Measurements from ENCODE around the gene TSPAN9.

The TSPAN9 gene

DNA sequence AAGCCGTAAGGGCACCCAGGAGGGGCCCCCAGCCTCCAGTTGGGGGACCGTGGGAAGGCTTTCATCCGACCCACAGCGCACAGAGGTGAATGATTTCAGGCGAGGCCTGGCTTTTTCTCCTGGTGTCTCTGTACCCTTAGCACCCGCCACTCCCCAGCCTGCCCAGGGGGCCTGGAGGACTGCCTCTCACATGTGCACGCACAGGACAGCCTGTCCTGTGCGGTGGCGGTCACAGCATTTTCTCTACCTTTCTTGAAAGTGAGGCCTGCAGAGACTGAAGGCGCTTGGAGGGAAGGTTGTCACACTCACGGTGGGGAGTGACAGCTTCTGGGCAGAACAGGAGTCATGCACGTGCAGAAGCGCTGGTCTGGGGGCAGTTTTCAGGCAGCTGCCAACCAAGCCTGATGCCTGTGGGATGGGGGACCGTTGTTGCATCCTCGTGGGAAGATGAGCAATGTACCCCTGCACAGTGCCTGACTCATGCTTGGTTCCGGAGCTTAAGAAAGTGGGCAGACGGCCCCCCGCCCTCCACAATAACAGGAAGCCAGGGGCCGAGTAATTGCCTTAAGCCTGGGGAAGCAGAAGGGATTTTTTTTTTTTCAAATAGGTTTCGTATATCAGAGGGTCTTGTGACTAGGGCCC is 148.1 kb downstream of the TSPAN9 start:
- DNase-seq (ENCODE audit: low read depth), result peak; percentile 47

DNA sequence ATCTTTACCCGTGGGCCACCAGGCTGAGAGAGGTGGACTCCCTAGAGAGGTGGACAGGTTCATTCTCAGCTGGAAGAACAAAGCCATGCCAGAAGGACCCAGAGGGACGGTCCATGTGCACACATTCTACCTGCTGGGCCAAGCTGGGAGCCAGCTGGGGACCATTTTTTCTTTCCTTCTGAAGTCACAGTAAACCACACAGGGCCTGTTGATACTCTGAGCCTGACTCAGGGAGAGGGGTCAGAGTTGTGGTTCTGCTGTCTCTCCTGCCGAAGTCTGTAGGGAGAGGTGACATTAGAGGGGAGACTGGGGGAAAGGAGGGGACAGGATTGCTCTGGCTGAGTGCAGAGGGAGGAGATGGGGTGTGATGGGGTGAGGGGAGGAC is 148.6 kb downstream of the TSPAN9 start:
- DNase-seq (ENCODE audit: low read depth), result no peak

DNA sequence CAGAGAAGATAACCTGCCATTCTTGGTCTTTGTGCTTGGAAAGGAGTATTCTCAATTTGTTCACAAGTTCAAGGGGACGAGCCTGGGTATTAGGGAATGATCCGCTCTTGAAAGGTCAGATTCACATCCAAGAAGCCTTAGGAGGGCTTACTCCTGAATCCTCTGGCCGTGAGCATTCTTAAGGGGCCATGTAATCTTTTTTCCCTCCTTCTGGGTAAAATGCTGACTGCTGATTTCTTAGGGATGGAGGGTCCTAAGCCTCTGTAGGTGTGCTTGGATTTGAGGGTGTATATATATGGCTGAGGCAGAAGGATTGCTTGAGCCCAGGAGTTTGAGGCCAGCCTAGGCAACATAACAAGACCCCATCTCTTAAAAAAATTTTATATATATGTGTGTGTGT is 149.1 kb downstream of the TSPAN9 start:
- no peak for DNase-seq (ENCODE audit: low read depth)

DNA sequence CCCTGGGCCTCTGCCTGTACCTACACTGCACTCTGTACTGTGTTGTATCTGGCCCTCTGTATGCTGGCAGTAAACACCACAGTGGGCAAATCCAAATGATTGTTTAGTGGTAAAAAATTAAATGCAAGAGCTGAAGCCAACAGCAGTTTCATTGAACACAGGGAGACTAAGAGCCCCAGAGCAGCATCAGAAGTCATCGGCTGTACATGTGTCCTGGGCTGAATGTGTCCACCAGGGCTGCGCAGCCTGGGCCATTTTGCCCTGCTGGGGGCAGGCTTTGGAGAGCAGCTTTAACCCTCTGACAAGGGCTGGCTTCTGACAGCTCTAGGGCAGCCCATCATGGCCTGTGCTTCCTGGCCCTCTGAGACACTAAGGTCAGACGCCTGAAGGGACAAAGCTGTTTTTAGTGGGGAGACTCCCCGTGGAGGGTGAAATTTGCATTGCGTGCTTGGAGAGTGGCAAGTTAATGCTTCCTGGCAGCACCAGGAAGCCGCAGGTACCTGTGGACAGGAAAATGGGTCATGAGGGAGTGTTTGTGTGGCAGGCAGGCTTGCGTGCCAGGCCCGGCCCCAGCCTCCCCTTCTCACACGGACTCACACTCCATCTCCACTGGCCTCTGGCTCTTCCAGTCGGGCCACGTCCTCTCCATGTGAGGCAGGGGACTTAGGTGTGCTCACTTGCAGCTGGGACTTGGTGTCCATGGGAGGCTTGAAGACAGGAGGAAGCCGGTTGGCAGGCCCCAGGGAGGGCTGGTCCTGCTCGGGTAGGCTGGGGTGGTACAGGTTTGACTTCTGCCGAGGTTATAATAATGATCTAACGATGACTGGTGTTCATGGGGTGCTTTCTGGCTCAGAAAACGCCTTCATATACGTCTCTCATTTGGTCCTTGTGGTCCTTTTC is 150.1 kb downstream of the TSPAN9 start:
- no peak for DNase-seq (ENCODE audit: low read depth)

DNA sequence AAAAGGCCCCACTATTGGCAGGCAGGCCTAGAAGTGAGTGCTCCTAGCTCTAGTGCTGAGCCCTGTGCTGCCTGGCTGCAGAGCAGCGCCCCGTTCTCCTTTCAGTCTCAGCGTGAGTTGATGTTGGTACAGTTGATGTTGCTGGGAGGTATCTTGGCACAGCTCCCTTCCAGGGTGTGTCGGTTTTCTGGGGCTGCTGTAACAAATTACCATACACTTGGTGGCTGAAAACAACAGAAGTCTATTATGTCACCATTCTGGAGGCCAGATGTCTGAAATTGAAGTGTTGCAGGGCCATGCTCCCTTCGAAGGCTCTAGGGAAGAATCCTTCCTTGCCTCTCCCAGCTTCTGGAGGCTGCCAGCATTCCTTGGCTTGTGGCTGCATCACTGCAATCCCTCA is 151.4 kb downstream of the TSPAN9 start:
- no peak for DNase-seq (ENCODE audit: low read depth)

- no peak for DNase-seq (ENCODE audit: low read depth)
These were observed 152.4 kb downstream of the TSPAN9 start for GRCh38 chr12:3229577-3229976.

DNA sequence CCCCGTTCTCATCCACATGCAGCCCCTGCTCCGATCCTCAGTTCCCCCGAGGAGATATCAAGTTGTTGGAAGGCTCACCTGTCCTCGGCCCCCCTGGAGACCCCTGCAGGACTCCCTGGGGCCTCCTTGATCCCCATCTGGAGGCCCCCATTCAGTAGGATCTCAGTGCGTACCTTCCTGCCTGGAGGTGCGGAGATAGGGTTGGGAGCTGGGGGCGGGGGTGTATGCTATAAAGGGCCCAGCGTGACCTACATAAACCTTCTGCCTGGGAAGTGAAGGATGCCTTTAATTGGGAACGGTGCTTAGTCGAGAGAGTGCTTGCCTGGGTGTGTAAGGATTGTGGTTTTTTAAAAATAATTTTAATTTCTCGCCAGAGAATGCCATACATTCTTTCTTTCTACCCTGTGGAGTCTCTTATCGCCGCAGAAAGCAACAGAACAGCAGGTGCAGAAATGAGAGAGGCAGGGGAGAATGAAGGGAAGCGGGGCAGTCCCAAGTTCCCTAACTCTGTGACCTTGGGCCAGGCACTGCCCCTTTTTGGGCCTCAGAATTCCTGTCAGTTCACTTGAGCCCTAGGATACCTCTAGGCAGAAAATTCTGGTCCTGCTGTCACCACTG is 153.7 kb downstream of the TSPAN9 start:
- no peak for DNase-seq (ENCODE audit: low read depth)

GRCh38 chr12:3231399-3231876 is 154.3 kb downstream of the TSPAN9 start:
- no peak for DNase-seq (ENCODE audit: low read depth)

- no peak for DNase-seq (ENCODE audit: low read depth)
These were observed 156.6 kb downstream of the TSPAN9 start for GRCh38 chr12:3233797-3234196.

GRCh38 chr12:3236345-3237187 is 159.4 kb downstream of the TSPAN9 start:
- DNase-seq (ENCODE audit: low read depth), result peak; percentile 31

GRCh38 chr12:3238196-3238595 is 161.0 kb downstream of the TSPAN9 start:
- no peak for DNase-seq (ENCODE audit: low read depth)

- DNase-seq (ENCODE audit: low read depth), result no peak
These were observed 164.4 kb downstream of the TSPAN9 start for GRCh38 chr12:3241621-3242020.

DNA sequence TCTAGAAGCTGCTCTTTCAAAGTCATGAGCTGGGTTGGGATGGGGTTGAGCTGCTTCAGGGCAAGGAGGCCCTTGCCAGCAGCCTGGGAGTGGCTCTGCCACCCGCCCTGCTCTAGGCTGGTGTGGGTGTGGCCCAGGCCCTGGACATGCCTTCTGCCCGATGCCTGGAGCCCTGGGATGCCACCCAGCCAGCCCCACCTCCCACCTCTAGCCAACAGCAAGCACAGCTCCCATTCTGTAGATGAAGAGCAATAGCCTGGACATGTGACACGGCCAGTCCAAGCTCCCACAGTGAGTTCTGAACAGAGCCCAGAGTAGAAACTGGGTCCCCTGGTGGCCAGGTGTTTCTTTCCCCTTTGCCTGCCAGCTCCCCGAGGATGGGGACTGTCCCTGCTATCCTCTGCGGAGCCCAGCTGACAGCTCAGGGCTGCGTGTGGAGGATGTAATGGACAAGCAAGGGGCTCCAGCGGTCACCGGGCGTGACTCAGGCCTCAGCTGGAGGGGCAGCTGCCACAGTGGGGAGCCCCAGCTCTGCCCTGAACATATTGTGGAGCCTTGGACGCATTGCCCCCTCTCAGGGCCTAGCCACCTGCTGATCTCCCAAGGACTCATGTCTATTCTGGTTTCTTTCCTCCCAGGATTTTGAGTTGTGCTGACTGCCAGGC is 165.2 kb downstream of the TSPAN9 start:
- no peak for DNase-seq (ENCODE audit: low read depth)

- DNase-seq (ENCODE audit: low read depth), result no peak
These were observed 166.4 kb downstream of the TSPAN9 start for GRCh38 chr12:3243376-3244084.

GRCh38 chr12:3244219-3244750 is 167.1 kb downstream of the TSPAN9 start:
- DNase-seq (ENCODE audit: low read depth), result no peak

DNA sequence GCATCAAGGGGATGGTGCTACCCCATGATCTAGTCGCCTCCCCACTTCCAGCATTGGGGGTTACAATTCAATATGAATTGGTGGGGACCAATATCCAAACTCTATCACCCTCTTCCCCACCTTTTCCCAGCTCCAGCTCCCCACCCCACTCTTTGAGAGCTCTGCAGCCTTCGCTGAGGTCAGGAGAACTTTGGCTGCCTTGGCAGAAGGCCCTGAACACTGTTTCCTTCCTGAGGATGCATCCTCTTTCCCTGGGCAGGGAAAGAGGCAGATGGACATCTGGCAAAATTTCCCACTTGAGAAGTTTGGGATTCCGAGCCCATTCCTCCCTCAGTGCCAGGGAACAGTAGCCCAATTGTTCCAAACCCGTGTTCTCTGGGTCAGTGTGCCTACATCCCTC is 169.1 kb downstream of the TSPAN9 start:
- DNase-seq (ENCODE audit: low read depth), result no peak

DNA sequence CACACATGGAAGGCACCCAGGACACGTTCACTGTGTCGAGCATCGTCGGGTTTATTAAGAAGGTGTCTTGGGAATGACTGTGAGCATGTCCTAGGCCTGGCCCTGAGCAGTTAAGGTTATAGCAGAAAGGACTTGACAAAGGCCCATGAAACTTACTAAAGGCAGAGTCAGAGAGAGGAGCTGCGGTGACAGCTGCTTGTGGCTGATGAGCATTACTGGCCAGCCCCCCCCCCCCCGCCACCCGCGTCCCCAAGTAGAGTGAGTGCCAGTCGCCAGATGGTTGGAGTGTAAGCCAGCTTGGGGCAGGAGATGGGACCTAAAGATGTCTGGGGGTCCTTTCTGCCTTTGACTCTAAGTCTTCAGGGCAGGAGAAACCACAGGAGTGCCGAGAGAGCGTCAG is 169.9 kb downstream of the TSPAN9 start:
- no peak for DNase-seq (ENCODE audit: low read depth)

- DNase-seq (ENCODE audit: low read depth), result no peak
These were observed 170.5 kb downstream of the TSPAN9 start for GRCh38 chr12:3247629-3248161.

DNA sequence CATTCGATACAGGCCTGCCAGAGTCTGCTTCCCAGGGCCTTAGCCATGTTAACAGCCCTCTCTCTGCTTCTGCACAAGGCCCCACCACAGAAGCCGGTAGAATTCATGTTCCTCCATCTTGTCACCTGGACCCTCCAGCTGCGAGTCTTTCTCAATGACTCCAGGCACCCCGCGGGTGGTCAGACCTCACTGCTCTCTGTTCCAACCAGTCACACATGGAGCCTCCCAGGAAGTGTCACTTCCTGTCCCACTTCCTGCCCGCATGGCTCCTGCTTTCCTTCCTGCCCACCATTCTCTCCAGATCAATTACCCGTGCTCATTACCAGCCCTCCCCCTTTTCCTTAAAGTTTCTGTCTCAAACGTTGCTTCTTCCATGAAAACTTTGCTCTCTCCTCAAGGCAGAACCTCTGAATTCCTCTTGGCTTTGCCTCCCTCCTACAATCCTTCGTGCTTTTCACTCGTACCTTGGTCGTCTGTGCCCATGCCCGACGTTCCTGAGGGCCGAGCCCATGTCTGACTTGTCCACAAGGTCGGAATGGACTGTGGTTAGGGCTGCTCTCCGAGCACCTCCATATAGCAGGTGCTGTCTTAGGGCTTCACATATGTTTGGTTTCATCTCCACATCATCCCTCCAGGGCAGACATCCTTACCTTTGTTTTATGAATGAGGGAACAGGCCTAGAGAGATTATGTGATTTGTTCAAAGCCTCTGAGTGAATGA is 172.1 kb downstream of the TSPAN9 start:
- no peak for DNase-seq (ENCODE audit: low read depth)

GRCh38 chr12:3250034-3250433 is 172.9 kb downstream of the TSPAN9 start:
- DNase-seq (ENCODE audit: low read depth), result no peak

All from non-pigmented ciliary epithelial cell (primary cell).